NB4 (cell line): Measurements from ENCODE around the gene PRODH2.

Experiments
- DNase-seq: peaks from one replicate; pipeline ENCODE4 v3.0.0; 2010; ENCODE audit warnings: low read depth
- H3K4me3 ChIP-seq: one replicate; pipeline ENCODE4 v1.5.1; 2011; ENCODE audit warnings: mild to moderate bottlenecking, low read depth, low read length, moderate library complexity
- MYC ChIP-seq: IDR thresholded peaks from 2 replicates; pipeline ENCODE4 v1.6.1; 2011; ENCODE audit warnings: low read depth, low read length
- POLR2A ChIP-seq: IDR thresholded peaks from 2 replicates; pipeline ENCODE4 v1.6.1; 2011; ENCODE audit warnings: mild to moderate bottlenecking; ENCODE audit not compliant: insufficient read length; ENCODE audit errors: extremely low read depth
- TF ChIP-seq, protein P1 (sequence below): IDR thresholded peaks from one replicate; pipeline ENCODE4 v1.5.1; 2012; ENCODE audit warnings: low read depth, low read length
- TF ChIP-seq, protein P2 (sequence below): IDR thresholded peaks from 2 replicates; pipeline ENCODE4 v1.6.1; 2011; ENCODE audit warnings: low read depth, low read length

The PRODH2 gene

DNA sequence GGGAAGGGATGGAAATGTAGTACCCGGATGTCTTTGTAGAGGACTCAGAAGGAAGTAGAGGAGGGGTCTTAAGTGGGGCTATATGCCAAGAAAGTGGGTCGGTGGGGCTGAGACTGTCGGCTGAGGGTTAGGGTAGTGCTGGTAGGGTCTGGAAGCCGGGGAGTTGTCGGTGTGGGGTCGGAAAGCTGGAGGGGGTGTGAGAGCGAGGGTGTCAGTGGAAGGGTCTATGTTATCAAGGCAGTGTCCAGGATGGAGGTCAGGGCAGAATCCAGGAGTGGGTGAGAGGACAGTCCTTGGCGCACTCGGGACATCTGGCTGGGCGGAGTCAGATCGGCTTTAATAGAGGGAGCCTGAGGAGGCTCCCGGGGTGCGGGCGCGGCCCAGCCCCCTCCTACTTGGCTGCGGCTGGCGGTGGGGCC, 57.5 kb downstream of the PRODH2 start:
- TF ChIP-seq POLR2A, result no peak
- TF ChIP-seq, protein P1, sequence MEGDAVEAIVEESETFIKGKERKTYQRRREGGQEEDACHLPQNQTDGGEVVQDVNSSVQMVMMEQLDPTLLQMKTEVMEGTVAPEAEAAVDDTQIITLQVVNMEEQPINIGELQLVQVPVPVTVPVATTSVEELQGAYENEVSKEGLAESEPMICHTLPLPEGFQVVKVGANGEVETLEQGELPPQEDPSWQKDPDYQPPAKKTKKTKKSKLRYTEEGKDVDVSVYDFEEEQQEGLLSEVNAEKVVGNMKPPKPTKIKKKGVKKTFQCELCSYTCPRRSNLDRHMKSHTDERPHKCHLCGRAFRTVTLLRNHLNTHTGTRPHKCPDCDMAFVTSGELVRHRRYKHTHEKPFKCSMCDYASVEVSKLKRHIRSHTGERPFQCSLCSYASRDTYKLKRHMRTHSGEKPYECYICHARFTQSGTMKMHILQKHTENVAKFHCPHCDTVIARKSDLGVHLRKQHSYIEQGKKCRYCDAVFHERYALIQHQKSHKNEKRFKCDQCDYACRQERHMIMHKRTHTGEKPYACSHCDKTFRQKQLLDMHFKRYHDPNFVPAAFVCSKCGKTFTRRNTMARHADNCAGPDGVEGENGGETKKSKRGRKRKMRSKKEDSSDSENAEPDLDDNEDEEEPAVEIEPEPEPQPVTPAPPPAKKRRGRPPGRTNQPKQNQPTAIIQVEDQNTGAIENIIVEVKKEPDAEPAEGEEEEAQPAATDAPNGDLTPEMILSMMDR, result no peak
- DNase-seq, result no peak
- no peak overlapping the region for H3K4me3 ChIP-seq

DNA sequence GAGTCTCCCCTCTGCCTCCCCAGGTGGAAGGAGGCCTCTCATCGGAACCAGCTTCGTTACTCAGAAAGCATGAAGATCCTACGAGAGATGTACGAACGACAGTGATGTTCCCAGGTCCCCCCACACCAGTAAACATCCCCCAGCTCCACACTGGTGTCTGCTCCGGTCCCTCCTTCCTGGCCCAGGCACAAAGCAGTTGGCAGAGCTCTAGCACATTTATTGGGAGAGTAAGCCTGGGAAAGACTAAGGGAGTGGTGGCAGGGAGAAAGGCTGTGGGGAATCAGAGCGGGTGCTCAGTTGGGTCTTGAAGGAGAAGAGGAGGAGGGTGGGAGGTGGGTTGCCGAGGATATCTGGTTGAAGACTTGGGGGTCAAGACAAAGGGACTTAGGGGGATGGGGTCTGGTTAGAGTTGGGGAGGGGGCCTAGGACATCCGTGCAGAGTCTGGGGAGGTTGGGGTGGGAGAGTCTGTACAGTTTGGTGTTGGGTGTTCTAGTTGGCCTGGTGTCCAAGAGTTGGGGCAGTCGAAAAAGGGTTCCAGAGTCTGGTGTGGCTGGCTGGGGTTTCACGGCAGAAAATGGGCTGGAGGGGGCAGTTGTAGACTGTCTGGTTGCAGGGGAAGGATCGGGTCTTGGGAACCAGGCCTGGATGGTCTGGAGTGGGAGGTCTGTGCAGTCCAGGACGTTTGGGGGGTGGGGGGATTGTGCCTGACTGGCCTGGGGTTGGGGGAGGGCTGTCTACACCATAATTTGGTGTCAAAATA, 58.1 kb downstream of the PRODH2 start:
- H3K4me3 ChIP-seq, result no peak overlapping the region
- no peak for DNase-seq
- TF ChIP-seq, protein P1, result no peak
- TF ChIP-seq MYC, result no peak
- no peak for TF ChIP-seq POLR2A
- TF ChIP-seq, protein P2, sequence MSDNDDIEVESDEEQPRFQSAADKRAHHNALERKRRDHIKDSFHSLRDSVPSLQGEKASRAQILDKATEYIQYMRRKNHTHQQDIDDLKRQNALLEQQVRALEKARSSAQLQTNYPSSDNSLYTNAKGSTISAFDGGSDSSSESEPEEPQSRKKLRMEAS, result no peak

- TF ChIP-seq MYC (no peak), POLR2A (no peak)
- TF ChIP-seq, protein P2, result no peak
- TF ChIP-seq, protein P1, result no peak
- no peak overlapping the region for H3K4me3 ChIP-seq
- DNase-seq, result no peak
These were observed 58.8 kb downstream of the PRODH2 start for GRCh38 chr19:35753634-35754369.

DNA sequence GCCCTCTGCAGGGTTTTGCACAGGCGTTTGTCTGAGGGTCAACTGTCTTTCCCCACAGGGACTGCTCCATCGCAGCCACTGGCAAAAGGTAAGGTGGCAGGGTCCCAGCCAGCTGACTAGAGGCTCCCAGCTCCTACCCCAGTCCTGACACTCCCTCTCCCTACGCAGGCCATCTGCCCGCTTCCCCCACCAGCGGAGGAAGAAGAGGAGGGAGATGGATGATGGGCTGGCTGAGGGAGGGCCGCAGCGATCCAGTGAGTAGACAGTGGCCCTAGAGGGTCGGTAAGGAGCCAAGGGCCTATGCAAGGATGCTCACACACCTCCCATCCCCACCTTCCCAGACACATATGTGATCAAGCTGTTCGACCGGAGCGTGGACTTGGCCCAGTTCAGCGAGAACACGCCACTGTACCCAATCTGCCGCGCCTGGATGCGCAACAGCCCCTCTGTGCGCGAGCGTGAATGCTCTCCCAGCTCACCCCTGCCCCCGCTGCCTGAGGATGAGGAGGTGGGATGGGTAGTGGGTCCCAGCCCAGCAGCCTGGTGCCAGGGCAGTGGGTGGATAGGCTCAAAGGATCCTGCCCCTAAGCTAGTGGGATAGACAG, 59.8 kb downstream of the PRODH2 start:
- H3K4me3 ChIP-seq, result no peak overlapping the region
- TF ChIP-seq, protein P2, result no peak
- TF ChIP-seq, protein P1, result no peak
- TF ChIP-seq POLR2A, result no peak
- no peak for TF ChIP-seq MYC

GRCh38 chr19:35751839-35752745, 60.6 kb downstream of the PRODH2 start:
- DNase-seq, result no peak
- no peak overlapping the region for H3K4me3 ChIP-seq
- no peak for TF ChIP-seq MYC
- TF ChIP-seq, protein P1, result no peak
- TF ChIP-seq POLR2A, result no peak
- TF ChIP-seq, protein P2, result no peak

More for the DNA sequence above, 59.8 kb downstream of the PRODH2 start:
- no peak for DNase-seq
